Omental fat pad (tissue), 4 donors: ENCODE results near the gene IRAK1. TPM values are rescaled to one million over a fixed set of nuclear protein-coding genes. Genes with fewer than 3 reads are reported as not detected.

Source experiments
- ATAC-seq: fragments of 150-250 bp; one replicate; pipeline ENCODE4 v1.9.1; 2016; ENCODE audit warnings: mild to moderate bottlenecking, moderate library complexity; ENCODE audit not compliant: low FRiP score
- DNase-seq: peaks from one replicate; pipeline ENCODE4 v3.0.0-alpha.2; 2019; ENCODE audit warnings: low spot score
- total RNA-seq, 4 donors: library from RNA; depleted of rRNA; stranded (reverse); fragments of >200 nt; gene quantifications; one replicate each; pipeline ENCODE4 v1.1.0, GENCODE V29; 2016
- TF ChIP-seq, protein P1 (sequence below), 3 donors: fragments of 450-650 bp; IDR thresholded peaks; one replicate each; pipeline ENCODE4 v1.5.1; 2016 to 2017; ENCODE audit warnings: antibody characterized with exemption in 3 of 3, mild to moderate bottlenecking in 3 of 3, moderate library complexity in 2 of 3

IRAK1 gene
- total RNA-seq, 4 donors from 2014 or later = 43.1 to 85.3 (median 78.4) TPM

GRCh38 chrX:154059231-154059630 lies 39.5 kb upstream of the IRAK1 start:
- DNase-seq (no peak), ATAC-seq (no peak)
- TF ChIP-seq, protein P1, sequence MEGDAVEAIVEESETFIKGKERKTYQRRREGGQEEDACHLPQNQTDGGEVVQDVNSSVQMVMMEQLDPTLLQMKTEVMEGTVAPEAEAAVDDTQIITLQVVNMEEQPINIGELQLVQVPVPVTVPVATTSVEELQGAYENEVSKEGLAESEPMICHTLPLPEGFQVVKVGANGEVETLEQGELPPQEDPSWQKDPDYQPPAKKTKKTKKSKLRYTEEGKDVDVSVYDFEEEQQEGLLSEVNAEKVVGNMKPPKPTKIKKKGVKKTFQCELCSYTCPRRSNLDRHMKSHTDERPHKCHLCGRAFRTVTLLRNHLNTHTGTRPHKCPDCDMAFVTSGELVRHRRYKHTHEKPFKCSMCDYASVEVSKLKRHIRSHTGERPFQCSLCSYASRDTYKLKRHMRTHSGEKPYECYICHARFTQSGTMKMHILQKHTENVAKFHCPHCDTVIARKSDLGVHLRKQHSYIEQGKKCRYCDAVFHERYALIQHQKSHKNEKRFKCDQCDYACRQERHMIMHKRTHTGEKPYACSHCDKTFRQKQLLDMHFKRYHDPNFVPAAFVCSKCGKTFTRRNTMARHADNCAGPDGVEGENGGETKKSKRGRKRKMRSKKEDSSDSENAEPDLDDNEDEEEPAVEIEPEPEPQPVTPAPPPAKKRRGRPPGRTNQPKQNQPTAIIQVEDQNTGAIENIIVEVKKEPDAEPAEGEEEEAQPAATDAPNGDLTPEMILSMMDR (IDR thresholded peaks at IDR 0.05) = no peak

DNA sequence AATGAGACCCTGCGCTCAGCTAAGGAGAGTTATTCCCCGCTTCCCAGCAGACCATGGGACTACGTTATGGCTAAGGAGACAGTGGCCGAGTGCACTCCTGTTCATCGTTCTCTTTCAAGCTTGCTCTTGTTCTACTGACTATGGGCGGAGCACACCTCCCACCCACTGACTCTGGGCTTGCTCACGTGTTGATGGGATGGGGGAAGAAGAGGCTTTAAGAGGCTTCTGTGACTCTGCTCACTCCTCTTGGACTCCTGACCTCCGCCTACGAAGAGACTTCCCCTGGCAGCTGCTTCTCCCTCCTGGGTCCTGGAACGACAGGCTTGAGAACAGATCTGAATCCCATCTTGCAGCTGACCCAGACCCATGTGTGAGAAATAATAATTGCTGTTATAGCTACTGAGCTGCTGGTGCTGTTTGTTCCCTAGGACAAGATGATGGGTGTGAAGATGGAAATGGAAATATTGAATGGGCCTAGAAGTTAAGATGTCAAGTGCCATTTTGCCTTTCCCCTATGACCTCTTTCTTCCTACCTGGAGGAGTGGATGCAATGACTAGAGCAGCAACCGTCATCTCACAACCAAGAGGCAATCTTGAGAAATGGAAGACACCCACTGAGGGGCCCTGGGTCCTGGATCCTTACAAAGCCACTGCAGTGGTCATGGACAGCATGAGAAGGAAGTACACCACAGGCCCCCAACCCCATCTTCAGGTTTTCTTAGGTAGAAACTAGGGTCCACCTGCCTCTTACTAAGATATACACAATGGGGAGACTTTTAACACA lies 38.7 kb upstream of the IRAK1 start:
- ATAC-seq (no peak), DNase-seq (no peak)
- TF ChIP-seq, protein P1 (IDR thresholded peaks at IDR 0.05) = no peak

DNA sequence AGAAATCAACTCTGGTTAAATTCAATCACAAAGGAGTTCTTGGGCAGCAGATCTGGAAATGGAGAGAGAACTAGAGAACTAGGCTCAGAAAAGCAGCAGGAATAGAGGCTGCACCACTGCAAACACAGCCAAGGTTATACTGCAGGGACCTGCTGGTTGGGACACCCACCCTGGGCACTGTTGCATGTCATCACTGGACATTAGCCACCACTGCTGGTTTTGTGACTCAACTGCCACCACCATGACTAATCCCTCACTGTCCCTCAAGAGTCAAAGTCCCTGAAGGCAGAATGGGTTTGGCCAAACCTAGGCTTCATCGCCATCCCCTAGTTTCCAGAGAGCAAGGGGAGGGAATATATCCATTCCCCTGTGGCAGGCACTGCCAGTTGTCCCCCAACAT lies 38.1 kb upstream of the IRAK1 start:
- DNase-seq = no peak
- no peak for ATAC-seq
- TF ChIP-seq, protein P1 (IDR thresholded peaks at IDR 0.05) = no peak

- TF ChIP-seq, protein P1 (IDR thresholded peaks at IDR 0.05) = no peak
- ATAC-seq = no peak
- no peak for DNase-seq
These were observed 37.1 kb upstream of the IRAK1 start for GRCh38 chrX:154056770-154057241.

- ATAC-seq (no peak), DNase-seq (peak; percentile 94)
- TF ChIP-seq, protein P1 (IDR thresholded peaks at IDR 0.05) = peak in 1 of 3 donors; percentile 28
These were observed 31.6 kb upstream of the IRAK1 start for GRCh38 chrX:154051201-154051810.

- ATAC-seq = no peak
- DNase-seq = no peak
- TF ChIP-seq, protein P1 (IDR thresholded peaks at IDR 0.05) = no peak
These were observed 30.4 kb upstream of the IRAK1 start for GRCh38 chrX:154050113-154050495.
